ENCODE data around the gene PPP1R9A. TPM values are rescaled to one million over a fixed set of nuclear protein-coding genes. Genes with fewer than 3 reads are reported as not detected.

The PPP1R9A gene
- total RNA-seq, 4 donors from 2014 or later: 5.9 to 38.2 (median 13.7) TPM

DNA sequence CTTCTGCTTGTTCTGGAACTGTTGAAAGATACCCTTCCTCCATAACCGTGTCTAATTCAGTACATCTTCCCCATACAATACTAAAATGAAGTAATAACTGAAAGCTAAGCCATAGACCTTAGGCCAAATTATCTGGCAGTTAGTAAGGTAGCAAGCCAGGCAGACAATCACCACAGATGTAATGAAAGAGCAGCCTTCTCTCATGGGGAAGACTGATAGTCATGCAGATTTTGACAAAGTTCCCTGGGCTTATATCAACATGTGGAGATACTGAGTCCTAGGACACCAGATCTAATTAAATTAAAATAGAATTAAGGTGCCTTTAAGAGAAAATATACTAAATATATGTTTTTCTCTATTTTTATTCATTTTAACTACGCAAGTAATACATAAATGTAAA, 355.5 kb downstream of the PPP1R9A start:
- H3K36me3 ChIP-seq: no peaks in the 10 kb centered on the region
- in situ Hi-C loops (cut with MboI; ENCODE audit: low sequenced_read_pairs in 4 of 4) (no loop called here), intact Hi-C loops (cut with DNase I; ENCODE audit: low total_unique reads) (loop anchor here (10.0 kb wide), 1 partner anchor 212 kb away; no protein-coding TSS in a partner anchor)
- H3K9me3 ChIP-seq: no peaks in the 10 kb centered on the region
- H3K27ac ChIP-seq: no peak overlapping the region
- no peaks in the 10 kb centered on the region for H3K4me1 ChIP-seq
- ATAC-seq (no peak), DNase-seq (no peak)
- H3K27me3 ChIP-seq: no peaks in the 10 kb centered on the region
- TF ChIP-seq, protein P1, sequence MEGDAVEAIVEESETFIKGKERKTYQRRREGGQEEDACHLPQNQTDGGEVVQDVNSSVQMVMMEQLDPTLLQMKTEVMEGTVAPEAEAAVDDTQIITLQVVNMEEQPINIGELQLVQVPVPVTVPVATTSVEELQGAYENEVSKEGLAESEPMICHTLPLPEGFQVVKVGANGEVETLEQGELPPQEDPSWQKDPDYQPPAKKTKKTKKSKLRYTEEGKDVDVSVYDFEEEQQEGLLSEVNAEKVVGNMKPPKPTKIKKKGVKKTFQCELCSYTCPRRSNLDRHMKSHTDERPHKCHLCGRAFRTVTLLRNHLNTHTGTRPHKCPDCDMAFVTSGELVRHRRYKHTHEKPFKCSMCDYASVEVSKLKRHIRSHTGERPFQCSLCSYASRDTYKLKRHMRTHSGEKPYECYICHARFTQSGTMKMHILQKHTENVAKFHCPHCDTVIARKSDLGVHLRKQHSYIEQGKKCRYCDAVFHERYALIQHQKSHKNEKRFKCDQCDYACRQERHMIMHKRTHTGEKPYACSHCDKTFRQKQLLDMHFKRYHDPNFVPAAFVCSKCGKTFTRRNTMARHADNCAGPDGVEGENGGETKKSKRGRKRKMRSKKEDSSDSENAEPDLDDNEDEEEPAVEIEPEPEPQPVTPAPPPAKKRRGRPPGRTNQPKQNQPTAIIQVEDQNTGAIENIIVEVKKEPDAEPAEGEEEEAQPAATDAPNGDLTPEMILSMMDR (IDR thresholded peaks at IDR 0.05 in 4 of 5, conservative IDR thresholded peaks at IDR 0.05 in 1 of 5): no peak
- TF ChIP-seq POLR2A (IDR thresholded peaks at IDR 0.05): no peak
- H3K4me3 ChIP-seq: no peak overlapping the region

GRCh38 chr7:95263785-95264362, 356.5 kb downstream of the PPP1R9A start:
- H3K4me3 ChIP-seq: no peak overlapping the region
- no peaks in the 10 kb centered on the region for H3K9me3 ChIP-seq
- H3K4me1 ChIP-seq: no peaks in the 10 kb centered on the region
- no peak for DNase-seq
- ATAC-seq: no peak
- H3K27me3 ChIP-seq: no peaks in the 10 kb centered on the region
- intact Hi-C loops (cut with DNase I; ENCODE audit: low total_unique reads) (loop anchor here (10.0 kb wide), 1 partner anchor 211 kb away; no protein-coding TSS in a partner anchor), in situ Hi-C loops (cut with MboI; ENCODE audit: low sequenced_read_pairs in 4 of 4) (no loop called here)
- TF ChIP-seq, protein P1 (IDR thresholded peaks at IDR 0.05 in 4 of 5, conservative IDR thresholded peaks at IDR 0.05 in 1 of 5): no peak
- no peak for TF ChIP-seq POLR2A (IDR thresholded peaks at IDR 0.05)
- no peaks in the 10 kb centered on the region for H3K36me3 ChIP-seq
- no peak overlapping the region for H3K27ac ChIP-seq

DNA sequence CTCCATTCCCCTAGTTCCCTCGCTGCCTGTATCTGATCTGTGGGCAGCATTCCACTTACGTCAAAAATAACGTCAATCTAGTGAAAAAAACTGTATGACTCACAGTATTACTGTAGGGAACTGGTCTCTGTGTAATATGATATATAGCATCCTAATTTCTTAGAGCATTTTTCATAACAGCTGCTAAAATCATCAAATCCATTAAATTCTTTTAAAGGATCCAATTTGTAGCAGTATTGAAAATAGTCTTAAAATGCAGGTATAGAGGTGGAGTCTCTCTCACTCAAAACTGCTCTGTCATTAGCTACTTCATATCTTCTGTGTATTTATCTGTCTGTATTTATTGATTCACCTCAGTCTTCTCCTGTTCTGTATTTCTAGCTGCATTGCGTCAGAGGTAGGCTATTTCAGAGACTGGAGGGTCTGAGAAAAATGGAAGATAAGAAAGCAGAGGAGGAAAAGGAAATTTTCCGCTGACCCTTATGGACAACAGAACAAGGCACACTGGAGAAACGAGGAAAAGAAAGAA, 357.0 kb downstream of the PPP1R9A start:
- ATAC-seq: no peak
- no peaks in the 10 kb centered on the region for H3K27me3 ChIP-seq
- in situ Hi-C loops (cut with MboI; ENCODE audit: low sequenced_read_pairs in 4 of 4): no loop called here

GRCh38 chr7:95265634-95266033, 358.2 kb downstream of the PPP1R9A start:
- in situ Hi-C loops (cut with MboI; ENCODE audit: low sequenced_read_pairs in 4 of 4) (no loop called here), intact Hi-C loops (cut with DNase I; ENCODE audit: low total_unique reads) (loop anchor here (10.0 kb wide), 1 partner anchor 209 kb away; no protein-coding TSS in a partner anchor)
- Histone ChIP-seq H3K4me3 (no peak overlapping the region), H3K4me1 (no peaks in the 10 kb centered on the region), H3K27me3 (no peaks in the 10 kb centered on the region), H3K27ac (no peak overlapping the region), H3K36me3 (no peaks in the 10 kb centered on the region), H3K9me3 (no peaks in the 10 kb centered on the region)
- TF ChIP-seq, protein P1 (IDR thresholded peaks at IDR 0.05 in 4 of 5, conservative IDR thresholded peaks at IDR 0.05 in 1 of 5): no peak
- no peak for TF ChIP-seq POLR2A (IDR thresholded peaks at IDR 0.05)
- ATAC-seq: no peak
- DNase-seq: no peak

More for the DNA sequence above, 357.0 kb downstream of the PPP1R9A start:
- H3K36me3 ChIP-seq: no peaks in the 10 kb centered on the region
- DNase-seq: no peak
- H3K9me3 ChIP-seq: no peaks in the 10 kb centered on the region
- no peak overlapping the region for H3K4me3 ChIP-seq
- no peak overlapping the region for H3K27ac ChIP-seq
- no peak for TF ChIP-seq POLR2A (IDR thresholded peaks at IDR 0.05)
- TF ChIP-seq, protein P1 (IDR thresholded peaks at IDR 0.05 in 4 of 5, conservative IDR thresholded peaks at IDR 0.05 in 1 of 5): no peak
- intact Hi-C loops (cut with DNase I; ENCODE audit: low total_unique reads): loop anchor here (10.0 kb wide), 1 partner anchor 210 kb away; no protein-coding TSS in a partner anchor
- H3K4me1 ChIP-seq: no peaks in the 10 kb centered on the region
